ENCODE results near the gene SPTBN4. TPM values are rescaled to one million over a fixed set of nuclear protein-coding genes. Genes with fewer than 3 reads are reported as not detected.

Gene SPTBN4
- total and polyA plus RNA-seq, 2 of the 4 experiments (the other 2 are of a cell fraction) = 0.72 to 0.91 TPM

- BruUV-seq (replicated peaks) = no TSS peak
Measured at GRCh38 chr19:40585241-40585981, 118.6 kb downstream of the SPTBN4 start.

More at GRCh38 chr19:40585241-40585981, 118.6 kb downstream of the SPTBN4 start:
- DNase-seq (peak; percentile 44), ATAC-seq (ENCODE audit: low read depth) (no peak)
- Histone ChIP-seq H2AK5ac (ENCODE audit: low read depth, low read length) (no peak overlapping the region), H3K23ac (ENCODE audit: low read depth, low read length) (no peak overlapping the region), H3K18ac (ENCODE audit: low read depth, low read length) (no peak overlapping the region), H3K27me3 (ENCODE audit: control insufficient read depth, insufficient read depth, low read length) (no peaks in the 10 kb centered on the region), H3K9me1 (ENCODE audit: insufficient read depth, low read length) (peaks cover 4% of the 10 kb centered on the region; the same call in 1 of the 2 replicates), H3K9ac (ENCODE audit: low read depth, low read length) (no peak overlapping the region), H3K4ac (ENCODE audit: low read depth, low read length) (no peak overlapping the region), H2BK120ac (ENCODE audit: low read depth, low read length) (no peak overlapping the region), H2BK15ac (ENCODE audit: low read depth, low read length) (no peak overlapping the region), H3K14ac (replicated peaks; ENCODE audit: low read depth, low read length) (no peak overlapping the region), H3K36me3 (ENCODE audit: control insufficient read depth, insufficient read depth, low read length) (peaks cover 57% of the 10 kb centered on the region), H2BK20ac (ENCODE audit: low read depth, low read length) (no peak overlapping the region), H4K91ac (ENCODE audit: insufficient read depth, low read depth, low read length) (no peak overlapping the region), H4K5ac (ENCODE audit: low read depth, low read length) (no peak overlapping the region), H3K4me1 (ENCODE audit: control insufficient read depth, insufficient read depth, low read length) (no peaks in the 10 kb centered on the region), H2AFZ (replicated peaks; ENCODE audit: low read length, poor library complexity) (no peak overlapping the region), H2AK9ac (replicated peaks; ENCODE audit: low read depth, low read length, poor library complexity) (no peak overlapping the region), H3K4me2 (ENCODE audit: low read depth, low read length) (no peak overlapping the region), H4K20me1 (ENCODE audit: insufficient read depth, low read length) (no peaks in the 10 kb centered on the region; the same call in 1 of the 2 replicates), H2BK5ac (ENCODE audit: low read depth, low read length, poor library complexity, severe bottlenecking) (no peak overlapping the region), H3K79me1 (ENCODE audit: low read depth in 1 of 2, low read length in 2 of 2) (peaks cover 0 to 4% of the 10 kb centered on the region in 2 experiments; a peak in 1 of 4 replicates), H3K56ac (ENCODE audit: extremely low read depth, insufficient read depth, low read length) (no peak overlapping the region), H3K9me3 (ENCODE audit: control insufficient read depth, insufficient read depth, low read length) (no peaks in the 10 kb centered on the region), H3K4me3 (ENCODE audit: insufficient read depth, low read depth, low read length) (no peak overlapping the region), H4K8ac (ENCODE audit: low read depth in 2 of 2, low read length in 2 of 2) (no peak overlapping the region), H3K27ac (ENCODE audit: insufficient read depth, low read length) (no peak overlapping the region)
- intact Hi-C loops (cut with micrococcal nuclease) = no loop called here
- POLR2A ChIA-PET (ENCODE audit: unreplicated experiment) = no interaction called here
- in situ Hi-C loops (cut with MboI; ENCODE audit: low sequenced_read_pairs) = no loop called here
- dilution Hi-C loops (cut with HindIII; ENCODE audit: low sequenced_read_pairs, unreplicated experiment) = no loop called here
- 80% methylated on average over 1 of the region's 11 CpGs; no CpG with 5 or more reads in 1 of the 2 experiments for WGBS, 2 experiments (ENCODE audit: extremely low coverage in 2 of 2, insufficient read length in 1 of 2)
- no peak for TF ChIP-seq POLR2A (IDR thresholded peaks at IDR 0.05; ENCODE audit: low read depth, low read length)
- TF ChIP-seq CEBPB (IDR thresholded peaks at IDR 0.05; ENCODE audit: low read depth, low read length) = peak; percentile 87
- CTCF ChIA-PET = no interaction called here
